Panc1 (cell line): ENCODE results near the gene DNAH9. TPM values are rescaled to one million over a fixed set of nuclear protein-coding genes. Genes with fewer than 3 reads are reported as not detected.

Experiments used
- ATAC-seq: fragments of 200-7000 bp; cut with Tn5 transposase; 2 replicates; pipeline ENCODE4 v1.9.1; 2020; ENCODE audit warnings: mild to moderate bottlenecking, moderate library complexity
- BruUV-seq: library from RNA; stranded (reverse); fragments of 400-500 nt; replicated peaks from 2 replicates; lab custom pipeline; 2021; lab: Mats Ljungman, UMichigan
- CTCF ChIA-PET: fragments of 300-600 bp; sonication (Branson Sonifier 250); formaldehyde crosslinking; loops from one replicate; lab custom pipeline; 2022; ENCODE audit warnings: antibody characterized with exemption; lab: Charles Lee
- POLR2A ChIA-PET: fragments of 300-600 bp; sonication (Branson Sonifier 250); formaldehyde crosslinking; loops from one replicate; lab custom pipeline; 2022; ENCODE audit warnings: antibody characterized with exemption; lab: Charles Lee
- DNase-seq: peaks from one replicate; pipeline ENCODE4 v3.0.0-alpha.2; 2010; ENCODE audit warnings: low read depth, low spot score
- H3K27ac ChIP-seq: 2 replicates; pipeline ENCODE4 v1.5.1; 2011; ENCODE audit warnings: mild to moderate bottlenecking, low read length, inconsistent platforms
- H3K27me3 ChIP-seq: fragments of 200-500 bp; sonication (Bioruptor generic); 2 replicates; pipeline ENCODE4 v1.6.0; 2014; ENCODE audit warnings: low read length, inconsistent platforms; ENCODE audit not compliant: control insufficient read depth, insufficient read depth
- H3K36me3 ChIP-seq: fragments of 200-500 bp; sonication (Bioruptor generic); 2 replicates; pipeline ENCODE4 v1.5.1; 2014; ENCODE audit warnings: inconsistent platforms, mild to moderate bottlenecking, low read length, moderate library complexity; ENCODE audit not compliant: control insufficient read depth, insufficient read depth
- H3K4me1 ChIP-seq: 2 replicates; pipeline ENCODE4 v1.5.1; 2011; ENCODE audit warnings: inconsistent platforms, mild to moderate bottlenecking, low read length, moderate library complexity; ENCODE audit not compliant: control insufficient read depth, insufficient read depth
- H3K4me3 ChIP-seq, 2 experiments: 2 replicates each; pipeline ENCODE4 v1.5.1; 2011 to 2012; ENCODE audit warnings: low read depth in 2 of 2, low read length in 2 of 2, mild to moderate bottlenecking in 2 of 2, inconsistent platforms in 1 of 2, moderate library complexity in 1 of 2
- H3K9me3 ChIP-seq: fragments of 200-500 bp; sonication (Bioruptor generic); 2 replicates; pipeline ENCODE4 v1.5.1; 2014; ENCODE audit warnings: low read depth, mild to moderate bottlenecking, inconsistent platforms, low read length, moderate library complexity; ENCODE audit not compliant: control insufficient read depth, insufficient read depth
- POLR2AphosphoS5 ChIP-seq: IDR thresholded peaks from 2 replicates; pipeline ENCODE4 v1.6.1; 2012; ENCODE audit warnings: mild to moderate bottlenecking, low read depth, low read length, moderate library complexity
- SIN3A ChIP-seq: IDR thresholded peaks from 2 replicates; pipeline ENCODE4 v1.6.1; 2012; ENCODE audit warnings: low read depth, mild to moderate bottlenecking, low read length, moderate library complexity, borderline replicate concordance; ENCODE audit not compliant: insufficient read depth
- TCF7L2 ChIP-seq: IDR thresholded peaks from 2 replicates; pipeline ENCODE4 v1.6.1; 2011; ENCODE audit warnings: mild to moderate bottlenecking, low read depth, low read length, inconsistent platforms
- in situ Hi-C: cut with HindIII; loops from 2 replicates; pipeline ENCODE4 v1.10.0; 2016; ENCODE audit warnings: low sequenced_read_pairs, low pct_unique_long_range_greater_than_20kb
- intact Hi-C: fragments of 100-400 bp; cut with micrococcal nuclease; formaldehyde crosslinking; loops from one replicate; pipeline ENCODE4 v1.10.0; 2022; ENCODE audit not compliant: unreplicated experiment
- total RNA-seq: library from RNA; stranded (reverse); gene quantifications from one replicate; pipeline ENCODE4 v1.2.1, GENCODE V29; 2021; ENCODE audit not compliant: unreplicated experiment
- TF ChIP-seq, protein P1 (sequence below): fragments of 450-650 bp; IDR thresholded peaks from 2 replicates; pipeline ENCODE4 v1.5.1; 2017; ENCODE audit warnings: mild to moderate bottlenecking
- TF ChIP-seq, protein P2 (sequence below), 2 experiments: IDR thresholded peaks; 2 replicates each; pipeline ENCODE4 v1.6.1; 2011 to 2012; ENCODE audit warnings: low read depth in 2 of 2, control low read depth in 1 of 2, low read length in 1 of 2, mild to moderate bottlenecking in 1 of 2, moderate library complexity in 1 of 2; ENCODE audit not compliant: insufficient read depth in 1 of 2

The DNAH9 gene
- total RNA-seq, 1 experiment from 2014 or later = not detected

DNA sequence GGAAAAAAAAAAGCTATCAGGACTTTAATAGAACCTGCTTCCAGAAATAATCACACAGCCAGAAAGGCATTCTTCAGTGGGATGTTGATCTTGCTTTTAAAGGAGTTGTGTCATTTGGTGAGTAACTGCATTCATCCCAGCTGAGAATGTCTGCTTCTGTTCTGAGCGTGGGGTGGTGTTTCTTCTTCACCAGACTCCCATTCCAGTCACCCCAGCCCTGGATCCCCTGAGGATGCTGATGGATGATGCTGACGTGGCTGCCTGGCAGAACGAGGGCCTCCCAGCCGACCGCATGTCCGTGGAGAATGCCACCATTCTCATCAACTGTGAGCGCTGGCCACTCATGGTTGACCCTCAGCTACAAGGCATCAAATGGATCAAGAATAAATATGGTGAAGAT is 276.5 kb downstream of the DNAH9 start:
- H3K4me1 ChIP-seq = no peaks in the 10 kb centered on the region
- DNase-seq (no peak), ATAC-seq (no peak)
- ChIA-PET CTCF (no interaction called here), POLR2A (no interaction called here)
- H3K9me3 ChIP-seq = no peaks in the 10 kb centered on the region
- intact Hi-C loops = no loop called here
- in situ Hi-C loops = no loop called here
- TF ChIP-seq, protein P1, sequence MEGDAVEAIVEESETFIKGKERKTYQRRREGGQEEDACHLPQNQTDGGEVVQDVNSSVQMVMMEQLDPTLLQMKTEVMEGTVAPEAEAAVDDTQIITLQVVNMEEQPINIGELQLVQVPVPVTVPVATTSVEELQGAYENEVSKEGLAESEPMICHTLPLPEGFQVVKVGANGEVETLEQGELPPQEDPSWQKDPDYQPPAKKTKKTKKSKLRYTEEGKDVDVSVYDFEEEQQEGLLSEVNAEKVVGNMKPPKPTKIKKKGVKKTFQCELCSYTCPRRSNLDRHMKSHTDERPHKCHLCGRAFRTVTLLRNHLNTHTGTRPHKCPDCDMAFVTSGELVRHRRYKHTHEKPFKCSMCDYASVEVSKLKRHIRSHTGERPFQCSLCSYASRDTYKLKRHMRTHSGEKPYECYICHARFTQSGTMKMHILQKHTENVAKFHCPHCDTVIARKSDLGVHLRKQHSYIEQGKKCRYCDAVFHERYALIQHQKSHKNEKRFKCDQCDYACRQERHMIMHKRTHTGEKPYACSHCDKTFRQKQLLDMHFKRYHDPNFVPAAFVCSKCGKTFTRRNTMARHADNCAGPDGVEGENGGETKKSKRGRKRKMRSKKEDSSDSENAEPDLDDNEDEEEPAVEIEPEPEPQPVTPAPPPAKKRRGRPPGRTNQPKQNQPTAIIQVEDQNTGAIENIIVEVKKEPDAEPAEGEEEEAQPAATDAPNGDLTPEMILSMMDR = no peak
- TF ChIP-seq, protein P2, sequence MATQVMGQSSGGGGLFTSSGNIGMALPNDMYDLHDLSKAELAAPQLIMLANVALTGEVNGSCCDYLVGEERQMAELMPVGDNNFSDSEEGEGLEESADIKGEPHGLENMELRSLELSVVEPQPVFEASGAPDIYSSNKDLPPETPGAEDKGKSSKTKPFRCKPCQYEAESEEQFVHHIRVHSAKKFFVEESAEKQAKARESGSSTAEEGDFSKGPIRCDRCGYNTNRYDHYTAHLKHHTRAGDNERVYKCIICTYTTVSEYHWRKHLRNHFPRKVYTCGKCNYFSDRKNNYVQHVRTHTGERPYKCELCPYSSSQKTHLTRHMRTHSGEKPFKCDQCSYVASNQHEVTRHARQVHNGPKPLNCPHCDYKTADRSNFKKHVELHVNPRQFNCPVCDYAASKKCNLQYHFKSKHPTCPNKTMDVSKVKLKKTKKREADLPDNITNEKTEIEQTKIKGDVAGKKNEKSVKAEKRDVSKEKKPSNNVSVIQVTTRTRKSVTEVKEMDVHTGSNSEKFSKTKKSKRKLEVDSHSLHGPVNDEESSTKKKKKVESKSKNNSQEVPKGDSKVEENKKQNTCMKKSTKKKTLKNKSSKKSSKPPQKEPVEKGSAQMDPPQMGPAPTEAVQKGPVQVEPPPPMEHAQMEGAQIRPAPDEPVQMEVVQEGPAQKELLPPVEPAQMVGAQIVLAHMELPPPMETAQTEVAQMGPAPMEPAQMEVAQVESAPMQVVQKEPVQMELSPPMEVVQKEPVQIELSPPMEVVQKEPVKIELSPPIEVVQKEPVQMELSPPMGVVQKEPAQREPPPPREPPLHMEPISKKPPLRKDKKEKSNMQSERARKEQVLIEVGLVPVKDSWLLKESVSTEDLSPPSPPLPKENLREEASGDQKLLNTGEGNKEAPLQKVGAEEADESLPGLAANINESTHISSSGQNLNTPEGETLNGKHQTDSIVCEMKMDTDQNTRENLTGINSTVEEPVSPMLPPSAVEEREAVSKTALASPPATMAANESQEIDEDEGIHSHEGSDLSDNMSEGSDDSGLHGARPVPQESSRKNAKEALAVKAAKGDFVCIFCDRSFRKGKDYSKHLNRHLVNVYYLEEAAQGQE (IDR thresholded peaks at IDR 0.05; ENCODE audit: insufficient read depth in 1 of 2, low read depth in 2 of 2, low read length in 1 of 2) = no peak
- TF ChIP-seq POLR2AphosphoS5 (no peak), TCF7L2 (no peak), SIN3A (no peak)
- no peaks in the 10 kb centered on the region for H3K36me3 ChIP-seq
- BruUV-seq = no TSS peak
- no peaks in the 10 kb centered on the region for H3K27me3 ChIP-seq
- no peak overlapping the region for H3K27ac ChIP-seq
- H3K4me3 ChIP-seq = no peak overlapping the region

DNA sequence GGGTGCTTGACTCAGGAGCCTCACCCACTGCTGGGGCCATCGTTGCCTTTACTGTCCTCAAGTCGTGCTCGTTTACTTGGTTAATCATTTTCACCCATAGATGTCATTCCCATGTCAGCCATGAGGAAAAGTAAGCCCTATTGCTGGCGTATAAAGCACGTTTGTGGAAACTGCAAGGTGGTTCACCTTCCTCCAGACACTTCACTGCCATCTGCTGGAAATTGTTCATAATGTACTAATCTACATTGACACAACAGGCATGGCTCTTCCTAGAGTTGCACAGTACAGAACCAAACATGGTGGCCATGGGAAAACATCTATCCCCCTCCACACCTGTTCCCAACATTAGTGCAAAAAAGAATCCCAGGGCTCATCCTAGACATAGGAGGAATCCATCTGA is 282.4 kb downstream of the DNAH9 start:
- H3K4me1 ChIP-seq = no peaks in the 10 kb centered on the region
- DNase-seq = no peak
- ATAC-seq = peak; percentile 66; the same call in 1 of the 2 replicates
- ChIA-PET CTCF (no interaction called here), POLR2A (no interaction called here)
- no peak overlapping the region for H3K27ac ChIP-seq
- H3K36me3 ChIP-seq = no peaks in the 10 kb centered on the region
- no peak overlapping the region for H3K4me3 ChIP-seq
- no peaks in the 10 kb centered on the region for H3K9me3 ChIP-seq
- BruUV-seq = no TSS peak
- intact Hi-C loops = no loop called here
- in situ Hi-C loops = no loop called here
- TF ChIP-seq, protein P2 (IDR thresholded peaks at IDR 0.05; ENCODE audit: insufficient read depth in 1 of 2, low read depth in 2 of 2, low read length in 1 of 2) = no peak
- TF ChIP-seq, protein P1 = peak; percentile 53
- no peaks in the 10 kb centered on the region for H3K27me3 ChIP-seq
